RWPE2 (cell line): Measurements from ENCODE around the gene ABTB2.

Experiments
- ATAC-seq: fragments of 200-7000 bp; cut with Tn5 transposase; 3 replicates; pipeline ENCODE4 v1.9.1; 2021; ENCODE audit warnings: low read depth
- DNase-seq: peaks from one replicate; pipeline ENCODE4 v3.0.0-alpha.2; 2020; ENCODE audit warnings: low spot score
- H3K27ac ChIP-seq: fragments of 450-650 bp; 2 replicates; pipeline ENCODE4 v1.5.1; 2017; ENCODE audit warnings: mild to moderate bottlenecking; ENCODE audit not compliant: poor library complexity, severe bottlenecking
- H3K27me3 ChIP-seq: fragments of 250-450 bp; sonication (Bioruptor Pico); 2 replicates; pipeline ENCODE4 v1.5.1; 2021; ENCODE audit warnings: mild to moderate bottlenecking, moderate library complexity; ENCODE audit not compliant: insufficient read depth, poor library complexity, severe bottlenecking
- H3K36me3 ChIP-seq: fragments of 250-450 bp; sonication (Bioruptor Pico); 2 replicates; pipeline ENCODE4 v1.5.1; 2020; ENCODE audit warnings: low read depth, mild to moderate bottlenecking, moderate library complexity
- H3K4me1 ChIP-seq: fragments of 250-450 bp; sonication (Bioruptor Pico); 2 replicates; pipeline ENCODE4 v1.5.1; 2021; ENCODE audit warnings: mild to moderate bottlenecking, moderate library complexity; ENCODE audit not compliant: insufficient read depth, poor library complexity, severe bottlenecking
- H3K4me3 ChIP-seq: fragments of 250-450 bp; sonication (Bioruptor Pico); 2 replicates; pipeline ENCODE4 v1.5.1; 2021; ENCODE audit warnings: mild to moderate bottlenecking, moderate library complexity; ENCODE audit not compliant: severe bottlenecking
- H3K9me3 ChIP-seq: fragments of 250-450 bp; sonication (Bioruptor Pico); 2 replicates; pipeline ENCODE4 v1.5.1; 2021; ENCODE audit warnings: mild to moderate bottlenecking, moderate library complexity; ENCODE audit not compliant: severe bottlenecking
- CTCF ChIP-seq: fragments of 450-650 bp; IDR thresholded peaks from one replicate; pipeline ENCODE4 v1.5.1; 2017; ENCODE audit warnings: mild to moderate bottlenecking, moderate library complexity; ENCODE audit not compliant: poor library complexity, severe bottlenecking

ABTB2 gene

DNA sequence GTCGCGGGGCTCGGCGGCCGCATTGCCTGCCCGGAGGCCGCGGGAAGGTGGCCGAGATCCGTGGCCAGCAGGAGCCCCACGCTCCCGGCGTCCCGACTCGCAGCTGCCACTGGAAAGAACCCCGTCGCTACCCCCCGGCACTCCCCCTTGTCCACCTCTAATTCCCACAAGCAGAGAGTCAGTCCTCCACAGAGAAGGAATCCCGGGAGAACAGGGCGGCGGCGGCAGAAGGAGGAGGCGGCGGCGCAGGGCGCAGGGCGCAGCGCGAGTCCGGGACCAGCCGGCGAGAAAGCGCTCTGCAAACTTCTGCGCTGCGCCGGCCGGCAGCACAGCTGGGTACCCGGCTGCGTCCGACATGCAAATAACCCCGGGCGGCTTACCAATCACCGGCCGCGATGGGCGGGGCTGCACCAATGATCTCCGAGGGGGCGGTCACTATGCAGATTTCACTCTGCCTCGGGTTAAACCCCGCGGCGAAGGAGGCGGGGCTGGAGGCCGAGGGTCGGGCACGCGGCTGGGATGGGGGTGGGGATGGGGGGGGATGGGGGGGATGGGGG, at the start of gene ABTB2:
ABTB2 (minus strand) TSS at position 310 of the 557 bp plus-strand sequence.
- peak within 1 kb of the TSS; percentile 46 for H3K4me3 ChIP-seq
- no peaks in the 10 kb centered on the region for H3K9me3 ChIP-seq
- H3K36me3 ChIP-seq: no peaks in the 10 kb centered on the region
- no peaks in the 10 kb centered on the region for H3K27me3 ChIP-seq
- TF ChIP-seq CTCF: no peak
- peak; percentile 97 for DNase-seq
- peak; percentile 78 for ATAC-seq
- no peaks in the 10 kb centered on the region for H3K4me1 ChIP-seq
- peak within 1 kb of the TSS; percentile 67 for H3K27ac ChIP-seq

DNA sequence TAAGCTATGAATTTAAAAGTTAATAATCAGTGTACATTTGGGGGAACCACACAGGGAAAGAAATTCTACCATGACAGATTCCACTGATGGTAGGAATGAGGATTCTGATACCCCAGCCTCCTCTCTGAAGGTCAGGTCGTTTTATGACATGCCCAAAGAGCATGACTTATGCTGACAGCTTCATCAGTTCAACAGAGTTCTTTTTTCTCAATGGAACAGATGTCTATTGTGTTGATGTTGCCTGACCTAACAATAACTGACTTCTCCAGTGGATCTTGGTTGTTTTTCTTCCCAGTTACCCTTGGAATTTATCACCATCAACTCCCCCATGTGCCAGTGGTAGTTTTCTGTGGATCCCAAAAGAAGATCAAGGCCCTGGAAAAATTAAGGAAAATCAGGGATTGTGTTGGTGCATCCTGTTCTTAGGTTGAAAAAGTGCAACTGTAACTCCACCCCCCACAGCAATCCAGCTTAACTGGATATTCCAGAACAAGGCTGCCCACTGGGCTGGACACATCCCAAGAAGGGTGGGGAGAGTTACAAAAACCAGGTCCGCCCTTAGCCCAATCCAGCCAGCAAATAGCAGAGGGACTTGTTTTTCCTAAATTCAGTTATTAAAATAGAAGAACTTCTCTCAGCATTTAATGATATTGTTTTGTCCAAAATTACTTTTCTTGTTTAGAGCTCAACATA, 49.5 kb upstream of the ABTB2 start:
- no peak for TF ChIP-seq CTCF
- Histone ChIP-seq H3K9me3 (no peaks in the 10 kb centered on the region), H3K36me3 (no peaks in the 10 kb centered on the region), H3K27ac (no peak overlapping the region), H3K4me1 (peaks cover 3% of the 10 kb centered on the region), H3K4me3 (no peak overlapping the region), H3K27me3 (no peaks in the 10 kb centered on the region)
- DNase-seq (no peak), ATAC-seq (no peak)

GRCh38 chr11:34406413-34406812, 48.6 kb upstream of the ABTB2 start:
- H3K27me3 ChIP-seq: no peaks in the 10 kb centered on the region
- no peak for ATAC-seq
- H3K27ac ChIP-seq: no peak overlapping the region
- no peaks in the 10 kb centered on the region for H3K9me3 ChIP-seq
- TF ChIP-seq CTCF: no peak
- H3K36me3 ChIP-seq: no peaks in the 10 kb centered on the region
- no peak overlapping the region for H3K4me3 ChIP-seq
- H3K4me1 ChIP-seq: peaks cover 3% of the 10 kb centered on the region
- DNase-seq: no peak

- Histone ChIP-seq H3K27me3 (no peaks in the 10 kb centered on the region), H3K4me3 (no peak overlapping the region), H3K36me3 (no peaks in the 10 kb centered on the region), H3K4me1 (peaks cover 3% of the 10 kb centered on the region), H3K9me3 (no peaks in the 10 kb centered on the region), H3K27ac (no peak overlapping the region)
- TF ChIP-seq CTCF: no peak
- DNase-seq: no peak
- ATAC-seq: no peak
Measured at GRCh38 chr11:34405079-34405858, 47.5 kb upstream of the ABTB2 start.
